Effector memory CD8-positive, alpha-beta T cell (primary cell): Measurements from ENCODE around the gene CT47C1.
"Not testable (repeated sequence)": the region's sequence is repeated elsewhere in the genome, so short reads cannot be mapped to it uniquely, and the experiment has no call there.

ENCODE experiments used
- ATAC-seq: fragments of 150-1000 bp; cut with Tn5 transposase; replicated peaks from 2 replicates; pipeline ENCODE4 v1.10.0; 2021; ENCODE audit warnings: mild to moderate bottlenecking, moderate library complexity
- DNase-seq, 3 experiments: peaks; one replicate each; pipeline ENCODE4 v3.0.0; 2021
- H3K27ac Mint-ChIP-seq, 2 donors: one replicate each; pipeline ENCODE4 v1.8.0; 2022; ENCODE audit warnings: mild to moderate bottlenecking in 2 of 2, mixed read lengths in 2 of 2, moderate library complexity in 2 of 2
- H3K27me3 Mint-ChIP-seq, 2 donors: one replicate each; pipeline ENCODE4 v1.8.0; 2022; ENCODE audit warnings: mixed read lengths in 2 of 2
- H3K36me3 Mint-ChIP-seq: one replicate; pipeline ENCODE4 v1.8.0; 2022; ENCODE audit warnings: mild to moderate bottlenecking, moderate library complexity, mixed read lengths; ENCODE audit not compliant: insufficient read depth
- H3K4me1 Mint-ChIP-seq, 2 donors: one replicate each; pipeline ENCODE4 v1.8.0; 2022; ENCODE audit warnings: low read depth in 2 of 2, mixed read lengths in 2 of 2
- H3K4me3 Mint-ChIP-seq, 2 donors: one replicate each; pipeline ENCODE4 v1.8.0; 2022; ENCODE audit warnings: mild to moderate bottlenecking in 2 of 2, mixed read lengths in 2 of 2, moderate library complexity in 2 of 2
- H3K9me3 Mint-ChIP-seq, 2 donors: one replicate each; pipeline ENCODE4 v1.8.0; 2022; ENCODE audit warnings: mixed read lengths in 2 of 2
- total RNA-seq, 9 experiments: gene quantifications; one replicate each; lab custom pipeline; 2026; lab: John Stamatoyannopoulos, UW

The CT47C1 gene
- total RNA-seq = 0 to 0.06 (median 0) reads per million in 9 experiments

DNA sequence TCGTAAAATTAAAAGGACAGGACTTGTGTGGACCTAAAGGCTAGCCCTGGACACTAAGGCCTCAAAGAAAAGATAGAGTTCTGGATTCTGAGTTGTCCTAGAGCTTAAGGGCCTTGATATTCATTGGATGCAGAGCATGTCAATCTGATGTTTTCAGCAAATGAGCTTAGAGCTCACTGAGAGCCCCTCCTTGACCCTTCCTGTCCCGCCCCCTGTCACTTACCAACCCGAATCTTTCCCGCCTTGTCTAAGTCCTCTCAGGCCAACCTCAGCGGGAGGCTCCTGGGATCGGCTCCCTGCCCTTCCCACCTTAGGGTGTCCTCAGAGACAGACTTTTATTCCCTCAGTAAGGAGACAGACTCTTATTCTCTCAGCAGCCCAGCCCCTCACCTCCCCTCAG, at the start of gene CT47C1:
Gene CT47C1, plus strand, starts transcription at position 250 of the 400 bp plus-strand sequence. CDS start 233 bp downstream, outside the sequence.
- no peak within 1 kb of the TSS for H3K27ac Mint-ChIP-seq

DNA sequence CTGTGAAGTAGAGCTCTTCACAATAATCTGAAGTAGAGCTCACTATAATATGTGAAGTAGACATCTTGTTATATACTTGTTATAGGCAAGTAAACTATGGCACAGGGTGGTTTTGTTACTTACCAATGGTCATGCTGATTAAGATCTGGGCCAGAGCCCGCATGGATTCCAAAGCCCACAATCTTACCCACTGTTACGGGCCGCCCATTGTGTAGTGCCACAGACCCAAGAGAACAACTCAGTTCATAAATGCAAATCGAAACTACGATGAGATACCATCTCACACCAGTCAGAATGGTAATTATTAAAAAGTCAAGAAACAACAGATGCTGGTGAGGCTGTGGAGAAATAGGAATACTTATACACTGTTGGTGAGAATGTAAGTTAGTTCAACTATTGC, 46.9 kb upstream of the CT47C1 start:
- H3K4me1 Mint-ChIP-seq = no peaks in the 10 kb centered on the region
- ATAC-seq (no peak), DNase-seq (no peak)
- no peaks in the 10 kb centered on the region for H3K27me3 Mint-ChIP-seq
- H3K4me3 Mint-ChIP-seq = no peak overlapping the region
- peaks cover 19% of the 10 kb centered on the region for H3K36me3 Mint-ChIP-seq
- no peaks in the 10 kb centered on the region for H3K9me3 Mint-ChIP-seq
- no peak overlapping the region for H3K27ac Mint-ChIP-seq

More for the DNA sequence above, at the start of gene CT47C1:
- Mint-ChIP-seq H3K9me3 (no peaks in the 10 kb centered on the region), H3K27me3 (no peaks in the 10 kb centered on the region), H3K4me3 (no peak within 1 kb of the TSS), H3K36me3 (no peaks in the 10 kb centered on the region), H3K4me1 (no peaks in the 10 kb centered on the region)
- ATAC-seq (no peak), DNase-seq (no peak)

DNA sequence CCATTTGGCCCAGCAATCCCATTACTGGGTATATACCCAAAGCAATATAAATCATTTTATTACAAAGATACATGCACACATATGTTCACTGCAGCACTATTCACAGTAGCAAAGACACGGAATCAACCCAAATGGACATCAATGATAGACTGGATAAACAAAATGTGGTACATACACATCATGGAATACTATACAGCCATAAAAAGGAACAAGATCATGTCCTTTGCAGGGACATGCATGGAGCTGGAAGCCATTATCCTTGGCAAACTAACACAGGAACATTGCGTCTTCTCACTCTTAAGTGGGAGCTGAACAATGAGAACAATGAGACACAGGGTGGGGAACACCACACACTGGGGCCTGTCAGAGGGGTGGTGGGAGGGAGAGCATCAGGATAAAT, 46.4 kb upstream of the CT47C1 start:
- ATAC-seq, DNase-seq, H3K27me3 Mint-ChIP-seq, H3K9me3 Mint-ChIP-seq, H3K27ac Mint-ChIP-seq, H3K4me3 Mint-ChIP-seq, H3K4me1 Mint-ChIP-seq: not testable (repeated sequence)
- peaks cover 19% of the 10 kb centered on the region for H3K36me3 Mint-ChIP-seq

GRCh38 chrX:119027960-119028732, 44.6 kb upstream of the CT47C1 start:
- not testable (repeated sequence) for ATAC-seq, DNase-seq, H3K4me3 Mint-ChIP-seq, H3K9me3 Mint-ChIP-seq, H3K4me1 Mint-ChIP-seq, H3K27ac Mint-ChIP-seq
- H3K27me3 Mint-ChIP-seq = peaks cover 8 to 12% of the 10 kb centered on the region in 2 donors
- H3K36me3 Mint-ChIP-seq = peaks cover 14% of the 10 kb centered on the region

GRCh38 chrX:119028733-119029330, 44.0 kb upstream of the CT47C1 start:
- no peak for ATAC-seq
- DNase-seq = no peak
- H3K27me3 Mint-ChIP-seq = peaks cover 8 to 12% of the 10 kb centered on the region in 2 donors
- H3K27ac Mint-ChIP-seq = no peak overlapping the region
- peaks cover 9% of the 10 kb centered on the region for H3K36me3 Mint-ChIP-seq
- H3K9me3 Mint-ChIP-seq = peaks cover 0 to under 1% of the 10 kb centered on the region in 2 donors
- H3K4me1 Mint-ChIP-seq = no peaks in the 10 kb centered on the region
- H3K4me3 Mint-ChIP-seq = no peak overlapping the region

GRCh38 chrX:119029656-119030055, 43.1 kb upstream of the CT47C1 start:
- H3K27me3 Mint-ChIP-seq = peaks cover 8 to 12% of the 10 kb centered on the region in 2 donors
- H3K9me3 Mint-ChIP-seq, H3K36me3 Mint-ChIP-seq, H3K27ac Mint-ChIP-seq, H3K4me3 Mint-ChIP-seq, ATAC-seq, DNase-seq, H3K4me1 Mint-ChIP-seq: not testable (repeated sequence)

- Mint-ChIP-seq H3K36me3 (no peaks in the 10 kb centered on the region), H3K27me3 (peaks cover 8 to 12% of the 10 kb centered on the region in 2 donors), H3K4me1 (no peaks in the 10 kb centered on the region), H3K27ac (no peak overlapping the region), H3K9me3 (peaks cover 0 to 7% of the 10 kb centered on the region in 2 donors), H3K4me3 (no peak overlapping the region)
- DNase-seq = no peak
- ATAC-seq = no peak
Measured at GRCh38 chrX:119030990-119031389, 41.8 kb upstream of the CT47C1 start.

DNA sequence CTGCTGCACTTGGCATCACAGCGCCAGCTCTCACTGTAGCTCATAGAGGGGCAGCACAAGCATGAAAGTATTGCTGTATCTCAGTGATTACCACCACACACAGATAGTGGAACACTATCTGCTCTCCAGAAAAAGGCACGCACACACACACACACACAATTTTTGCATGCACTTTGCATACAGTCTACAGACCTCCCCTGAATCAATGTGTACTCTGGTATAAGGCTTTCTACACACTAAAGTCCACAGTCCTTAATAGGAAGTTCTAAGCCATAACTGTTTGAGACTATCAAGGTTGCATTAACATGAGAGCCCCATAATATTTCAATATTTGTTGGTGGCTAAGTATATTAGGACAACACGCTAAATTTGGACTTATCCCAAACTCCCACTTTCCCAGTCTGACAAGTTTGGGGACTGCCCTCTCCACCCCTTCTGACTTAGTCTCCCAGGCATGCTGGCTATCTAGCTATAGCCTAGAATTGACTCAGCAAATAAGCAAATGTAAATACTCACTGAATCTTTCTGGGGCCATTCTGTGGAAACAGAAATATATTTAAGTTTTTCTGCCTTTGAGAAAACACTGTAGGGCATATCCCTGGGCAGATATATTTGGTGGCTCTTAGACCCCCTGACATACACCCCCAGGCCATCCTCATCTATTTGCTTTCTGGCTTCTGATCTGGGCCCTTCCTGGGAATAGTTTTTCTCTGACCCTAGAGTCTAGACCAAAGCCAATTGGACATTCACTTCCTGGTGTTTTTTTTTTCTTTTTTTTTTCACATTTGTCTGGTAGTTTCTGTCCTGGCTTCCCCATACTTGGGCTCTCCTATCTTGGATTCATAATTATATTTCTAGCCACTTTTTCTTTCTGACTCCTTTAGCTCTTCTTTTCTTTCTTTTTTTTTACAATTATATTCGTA, 36.4 kb upstream of the CT47C1 start:
- Mint-ChIP-seq H3K4me1 (no peaks in the 10 kb centered on the region), H3K27me3 (peaks cover 9 to 12% of the 10 kb centered on the region in 2 donors), H3K36me3 (no peaks in the 10 kb centered on the region), H3K4me3 (no peak overlapping the region), H3K9me3 (peaks cover 0 to 7% of the 10 kb centered on the region in 2 donors), H3K27ac (no peak overlapping the region)
- ATAC-seq (no peak), DNase-seq (no peak)

- H3K27me3 Mint-ChIP-seq = peaks cover 0 to 4% of the 10 kb centered on the region in 2 donors
- H3K4me3 Mint-ChIP-seq = no peak overlapping the region
- no peaks in the 10 kb centered on the region for H3K36me3 Mint-ChIP-seq
- DNase-seq (no peak), ATAC-seq (no peak)
- no peaks in the 10 kb centered on the region for H3K9me3 Mint-ChIP-seq
- H3K27ac Mint-ChIP-seq = no peak overlapping the region
- no peaks in the 10 kb centered on the region for H3K4me1 Mint-ChIP-seq
Measured at GRCh38 chrX:119040432-119040831, 32.4 kb upstream of the CT47C1 start.

GRCh38 chrX:119041175-119041574, 31.6 kb upstream of the CT47C1 start:
- ATAC-seq (no peak), DNase-seq (no peak)
- H3K4me3 Mint-ChIP-seq = no peak overlapping the region
- no peaks in the 10 kb centered on the region for H3K4me1 Mint-ChIP-seq
- no peaks in the 10 kb centered on the region for H3K9me3 Mint-ChIP-seq
- H3K27me3 Mint-ChIP-seq = peaks cover 0 to 4% of the 10 kb centered on the region in 2 donors
- H3K36me3 Mint-ChIP-seq = no peaks in the 10 kb centered on the region
- no peak overlapping the region for H3K27ac Mint-ChIP-seq

DNA sequence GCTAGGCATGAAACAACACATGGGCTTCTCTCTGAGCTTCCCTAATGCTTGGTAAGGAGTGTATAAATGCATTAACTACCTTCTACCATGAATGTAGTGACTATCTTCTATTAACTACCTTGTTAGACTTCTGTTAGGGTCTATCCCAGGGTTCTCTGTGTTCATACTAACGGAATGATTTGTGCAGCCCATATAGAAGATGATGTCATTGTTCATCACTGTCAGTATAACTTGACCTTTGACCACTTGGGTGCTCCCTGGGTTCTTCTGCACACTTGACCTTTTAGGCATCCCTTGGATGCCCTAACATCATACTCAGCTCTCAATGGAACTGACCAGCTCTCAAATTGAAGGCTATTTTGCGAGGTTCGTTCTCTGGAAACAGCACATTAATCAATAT, 30.8 kb upstream of the CT47C1 start:
- no peak overlapping the region for H3K4me3 Mint-ChIP-seq
- no peak for ATAC-seq
- no peaks in the 10 kb centered on the region for H3K4me1 Mint-ChIP-seq
- H3K9me3 Mint-ChIP-seq = no peaks in the 10 kb centered on the region
- peaks cover 0 to 11% of the 10 kb centered on the region in 2 donors for H3K27me3 Mint-ChIP-seq
- H3K36me3 Mint-ChIP-seq = no peaks in the 10 kb centered on the region
- no peak overlapping the region for H3K27ac Mint-ChIP-seq
- DNase-seq = no peak

DNA sequence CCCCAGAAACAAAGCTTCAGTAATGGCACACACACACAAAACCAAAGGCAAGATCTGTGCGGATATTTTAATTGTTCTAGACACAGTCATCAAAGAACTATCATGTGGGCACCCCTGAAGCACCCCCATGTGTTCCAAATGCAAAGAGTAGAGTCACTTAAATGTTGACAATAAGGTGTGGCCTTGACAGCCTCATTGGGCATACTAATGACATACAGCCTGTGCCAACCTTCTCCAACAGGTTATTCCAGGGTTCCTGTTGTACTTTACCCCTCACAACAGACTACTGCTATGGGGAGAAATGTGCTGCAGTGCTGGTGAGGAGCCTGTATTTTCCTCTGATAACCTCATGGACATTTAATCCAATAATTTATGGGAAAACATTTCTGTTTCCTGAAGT, 29.8 kb upstream of the CT47C1 start:
- Mint-ChIP-seq H3K27ac (no peak overlapping the region), H3K27me3 (peaks cover 0 to 10% of the 10 kb centered on the region in 2 donors), H3K4me3 (no peak overlapping the region), H3K4me1 (no peaks in the 10 kb centered on the region), H3K9me3 (no peaks in the 10 kb centered on the region), H3K36me3 (no peaks in the 10 kb centered on the region)
- ATAC-seq = no peak
- no peak for DNase-seq

- Mint-ChIP-seq H3K9me3 (no peaks in the 10 kb centered on the region), H3K4me3 (no peak overlapping the region), H3K27ac (no peak overlapping the region), H3K4me1 (no peaks in the 10 kb centered on the region), H3K27me3 (peaks cover 0 to 9% of the 10 kb centered on the region in 2 donors), H3K36me3 (no peaks in the 10 kb centered on the region)
- no peak for ATAC-seq
- DNase-seq = no peak
Measured at GRCh38 chrX:119045884-119046283, 26.9 kb upstream of the CT47C1 start.
